GM19351 (cell line): ENCODE data around the gene HEG1.

Source experiments
- ATAC-seq: cut with Tn5 transposase; IDR thresholded peaks from one replicate; pipeline ENCODE4 v1.9.1; 2021; ENCODE audit warnings: mild to moderate bottlenecking, moderate library complexity; ENCODE audit not compliant: unreplicated experiment

The HEG1 gene

GRCh38 chr3:125017406-125017805 is 38.4 kb downstream of the HEG1 start:
- ATAC-seq: no peak

DNA sequence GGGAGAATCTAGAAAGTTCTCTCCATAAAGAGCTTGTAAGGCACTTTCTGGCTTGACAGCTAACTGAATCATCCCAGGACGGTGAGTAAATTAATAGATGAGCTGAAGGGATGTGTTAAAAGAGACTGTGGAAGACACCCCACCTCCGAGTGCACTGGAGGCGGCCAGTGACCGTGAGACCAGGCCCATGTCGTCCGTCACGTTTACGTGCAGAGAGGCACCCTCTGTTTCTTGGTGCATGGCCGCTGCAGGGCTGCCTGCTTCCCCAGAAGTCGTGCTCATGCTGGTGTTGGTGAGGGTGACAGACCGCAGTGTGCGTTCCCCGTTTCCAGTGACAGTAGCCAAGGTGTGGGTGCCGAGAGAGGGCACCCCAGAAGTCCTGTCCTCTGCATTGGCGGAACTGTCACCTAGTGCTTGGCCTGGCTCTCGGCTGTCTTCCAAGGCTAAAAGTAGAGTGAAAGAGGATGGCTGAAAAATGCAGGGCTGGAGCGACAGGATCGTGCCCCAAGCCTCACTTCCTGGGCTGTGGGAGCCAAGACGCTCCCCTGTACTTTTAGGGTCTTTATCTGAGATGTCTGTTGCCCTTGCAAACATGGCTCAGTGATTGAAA is 41.1 kb downstream of the HEG1 start:
- no peak for ATAC-seq

DNA sequence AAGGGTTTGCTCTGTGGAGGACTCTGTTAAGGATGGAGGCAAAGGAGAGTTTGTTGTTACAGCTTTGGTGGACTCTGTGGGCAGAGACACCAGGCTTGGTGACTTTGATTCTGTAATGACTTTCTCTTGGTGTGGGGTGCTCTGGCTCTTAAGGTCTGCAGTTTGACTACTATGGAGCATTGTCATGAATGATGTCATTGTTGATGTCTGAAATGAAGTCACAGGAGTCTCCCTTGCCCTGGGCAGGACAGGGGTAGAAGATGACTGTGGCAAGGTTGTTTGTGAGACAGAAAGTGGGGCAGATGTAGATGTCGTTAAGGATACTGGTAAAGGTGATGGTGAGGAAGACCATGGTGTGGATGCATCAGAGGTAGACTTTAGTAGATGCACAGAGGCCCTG is 42.7 kb downstream of the HEG1 start:
- ATAC-seq: no peak

DNA sequence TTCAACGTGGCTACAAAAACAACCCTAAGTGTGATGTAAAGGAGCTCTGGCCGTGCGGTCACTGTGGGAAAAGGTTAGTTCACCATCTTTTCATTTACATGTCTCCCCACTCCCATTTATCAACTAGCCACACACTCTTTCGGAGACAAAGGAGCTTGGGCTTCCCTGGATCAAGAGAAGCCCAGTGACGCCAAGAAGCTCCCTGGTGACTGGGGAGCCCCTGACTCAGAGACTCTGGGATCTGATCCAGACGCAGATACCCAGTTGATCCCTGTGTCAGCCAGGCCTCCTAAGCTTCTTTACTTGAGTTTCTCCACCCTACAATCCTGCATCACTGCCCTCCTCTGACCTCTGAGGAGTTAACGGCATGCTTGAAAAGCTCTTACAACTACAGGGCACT is 43.9 kb downstream of the HEG1 start:
- no peak for ATAC-seq

- no peak for ATAC-seq
Observed at GRCh38 chr3:125010393-125010792, 45.4 kb downstream of the HEG1 start.

GRCh38 chr3:125008766-125009165 is 47.0 kb downstream of the HEG1 start:
- ATAC-seq: no peak

- ATAC-seq: no peak
Observed at GRCh38 chr3:125006291-125006731, 49.5 kb downstream of the HEG1 start.

GRCh38 chr3:125005676-125006075 is 50.1 kb downstream of the HEG1 start:
- no peak for ATAC-seq

DNA sequence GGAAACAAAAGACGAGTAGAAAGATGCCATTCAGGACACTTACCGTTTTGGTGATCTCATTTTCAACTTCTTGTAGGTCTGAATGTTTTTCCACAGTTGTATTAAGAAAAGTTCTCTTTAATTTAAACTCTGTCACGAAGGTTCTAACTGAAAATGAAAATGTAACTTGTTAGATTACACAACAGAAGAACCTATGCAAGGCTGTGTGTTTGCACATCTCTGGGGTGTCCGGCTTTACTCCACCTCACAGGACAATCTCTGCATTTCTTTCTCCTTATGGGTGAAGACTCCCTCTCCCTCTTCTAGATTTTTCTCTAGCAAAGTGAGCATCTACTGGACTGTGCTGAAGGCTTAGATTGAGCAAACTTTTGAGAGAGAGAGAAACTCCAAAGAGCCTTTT is 50.6 kb downstream of the HEG1 start:
- ATAC-seq: no peak

DNA sequence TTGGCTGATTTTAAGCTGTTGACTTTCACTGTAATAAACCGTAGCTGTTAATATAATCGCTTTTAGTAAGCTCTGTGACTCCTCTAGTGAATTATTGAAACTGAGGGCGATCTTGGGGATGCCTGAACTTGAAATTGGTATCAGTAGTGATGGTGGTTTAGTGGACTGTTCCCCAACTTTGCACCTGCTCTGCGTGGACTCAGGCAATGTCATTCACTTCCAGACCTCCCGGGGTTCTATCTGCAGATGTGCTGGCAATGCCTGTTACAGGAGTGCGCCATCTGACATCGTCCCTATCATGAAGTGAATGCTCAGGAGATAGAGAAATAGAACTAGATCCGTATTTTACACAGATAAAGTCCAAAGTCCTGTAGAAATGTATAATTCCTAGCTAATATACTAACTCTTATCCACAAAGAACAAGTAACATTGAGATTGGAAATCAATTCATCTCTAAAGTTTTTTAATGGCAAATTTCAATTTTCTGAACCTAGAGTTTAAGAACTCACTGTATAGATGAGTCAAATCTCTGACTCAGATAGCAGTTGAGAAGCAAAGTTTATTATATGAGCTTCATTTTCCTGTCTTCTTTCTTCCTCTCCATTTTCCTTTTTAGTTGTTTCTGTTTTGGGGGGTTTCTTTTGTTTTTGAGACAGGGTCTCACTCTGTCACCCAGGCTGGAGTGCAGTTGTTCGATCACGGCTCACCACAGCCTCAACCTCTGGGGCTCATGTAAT is 51.8 kb downstream of the HEG1 start:
- ATAC-seq: no peak

GRCh38 chr3:125003369-125003853 is 52.4 kb downstream of the HEG1 start:
- no peak for ATAC-seq

GRCh38 chr3:125002414-125003368 is 53.1 kb downstream of the HEG1 start:
- no peak for ATAC-seq

GRCh38 chr3:125001557-125002413 is 54.0 kb downstream of the HEG1 start:
- ATAC-seq: no peak

DNA sequence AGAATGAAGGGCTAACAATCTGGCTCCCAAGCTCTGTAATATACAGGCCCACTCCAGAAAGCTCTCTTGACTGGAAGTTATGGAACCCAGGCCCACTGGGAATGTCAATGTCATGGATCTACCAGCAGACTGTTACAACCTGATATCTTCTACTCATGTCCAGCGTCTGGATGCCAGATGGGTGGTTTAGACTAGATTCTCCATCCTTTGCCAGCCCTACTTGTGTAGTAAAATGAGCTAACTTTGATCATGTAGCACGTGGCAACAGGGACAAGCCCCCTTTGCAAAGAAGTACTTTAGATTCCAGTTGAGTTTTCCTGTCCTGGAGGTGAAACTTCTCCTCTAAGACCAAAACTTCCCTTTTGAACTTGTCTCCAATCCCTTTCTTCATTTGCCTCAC is 55.1 kb downstream of the HEG1 start:
- no peak for ATAC-seq

DNA sequence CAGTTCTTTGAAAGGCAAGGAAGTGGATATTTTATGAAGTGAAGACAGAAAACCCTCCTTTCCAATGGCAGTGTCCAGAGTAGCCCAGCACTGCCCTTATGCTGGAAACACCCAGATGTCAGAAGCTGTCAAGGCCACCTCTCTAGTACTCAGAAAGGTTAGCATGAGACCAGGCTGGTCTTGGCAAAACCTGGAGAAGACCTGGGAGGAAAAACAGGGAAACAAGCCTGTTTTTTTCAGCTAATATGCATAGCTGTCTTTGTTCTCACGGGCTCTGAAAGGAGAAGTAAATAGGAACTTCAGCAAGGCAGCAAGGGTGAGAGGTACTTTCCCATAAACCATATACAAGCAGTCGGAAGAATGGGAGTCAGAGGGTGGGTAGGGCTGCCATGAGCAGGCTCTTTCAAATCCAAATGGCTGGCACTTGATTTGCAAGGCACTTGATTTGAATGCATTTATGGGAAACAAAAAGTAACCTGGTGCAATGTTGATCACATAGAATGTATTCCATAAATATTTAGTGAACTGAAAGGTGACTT is 55.8 kb downstream of the HEG1 start:
- ATAC-seq: no peak

DNA sequence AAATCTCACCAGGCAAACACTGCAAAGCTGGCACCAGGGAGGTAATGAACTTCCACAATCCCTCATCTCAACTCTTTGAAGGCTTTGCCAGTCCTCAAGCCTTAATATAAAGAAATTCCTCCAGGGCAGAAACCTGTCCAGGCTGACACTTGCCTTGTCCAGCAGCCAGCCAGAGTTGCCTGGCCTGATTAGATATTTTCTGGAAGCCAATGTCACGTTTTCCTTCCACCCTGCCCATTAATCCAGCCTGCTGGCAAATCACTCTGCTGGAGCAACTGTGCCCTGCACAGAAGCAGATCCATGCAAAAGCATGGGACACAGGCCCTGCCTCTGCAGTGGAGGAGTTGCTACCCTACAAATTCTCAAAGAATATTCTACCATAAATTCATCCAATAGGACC is 56.5 kb downstream of the HEG1 start:
- no peak for ATAC-seq

GRCh38 chr3:124998247-124998630 is 57.6 kb downstream of the HEG1 start:
- no peak for ATAC-seq

GRCh38 chr3:124997303-124998246 is 58.2 kb downstream of the HEG1 start:
- ATAC-seq: no peak

GRCh38 chr3:124995460-124995994 is 60.3 kb downstream of the HEG1 start:
- ATAC-seq: no peak
